Large intestine (tissue), 3 donors: ENCODE data around the gene BDP1. TPM values are rescaled to one million over a fixed set of nuclear protein-coding genes. Genes with fewer than 3 reads are reported as not detected.
"Not testable (repeated sequence)": the region's sequence is repeated elsewhere in the genome, so short reads cannot be mapped to it uniquely, and the experiment has no call there.

Source experiments
- DNase-seq, 2 donors: peaks; one replicate each; pipeline versions ENCODE4 v3.0.0 to v3.0.0-alpha.2; 2013
- H3K27ac ChIP-seq: one replicate; pipeline ENCODE4 v1.5.1; 2013; ENCODE audit warnings: low read length
- H3K27me3 ChIP-seq: 2 replicates; pipeline ENCODE4 v1.6.1; 2013; ENCODE audit warnings: low read length; ENCODE audit not compliant: control insufficient read depth, insufficient read depth
- H3K36me3 ChIP-seq: 2 replicates; pipeline ENCODE4 v1.6.1; 2013; ENCODE audit warnings: low read length; ENCODE audit not compliant: control insufficient read depth, insufficient read depth
- H3K4me1 ChIP-seq: one replicate; pipeline ENCODE4 v1.6.1; 2013; ENCODE audit warnings: low read length; ENCODE audit not compliant: control insufficient read depth, insufficient read depth
- H3K4me3 ChIP-seq: one replicate; pipeline ENCODE4 v1.5.1; 2013; ENCODE audit warnings: low read length
- H3K9me3 ChIP-seq: one replicate; pipeline ENCODE4 v1.6.1; 2013; ENCODE audit warnings: mild to moderate bottlenecking, low read depth, low read length, moderate library complexity; ENCODE audit not compliant: control insufficient read depth
- WGBS: methylation state at CpG from one replicate; pipeline ENCODE4 v1.1.5; 2013; ENCODE audit warnings: low lambda C conversion rate; ENCODE audit not compliant: insufficient coverage; 5-methylcytosine and 5-hydroxymethylcytosine counted together
- polyA plus RNA-seq: library from polyadenylated mRNA; unstranded; fragments of 120-200 nt; gene quantifications from one replicate; pipeline ENCODE4 v1.2.1, GENCODE V29; 2013

The BDP1 gene
- polyA plus RNA-seq, 1 donor = 23.2 TPM

GRCh38 chr5:71434825-71435224 is 20.6 kb upstream of the BDP1 start:
- H3K27me3 ChIP-seq, H3K36me3 ChIP-seq, H3K4me3 ChIP-seq, H3K27ac ChIP-seq, H3K9me3 ChIP-seq, DNase-seq, H3K4me1 ChIP-seq: not testable (repeated sequence)
- WGBS = no CpG with 5 or more reads among the region's 3 CpGs

DNA sequence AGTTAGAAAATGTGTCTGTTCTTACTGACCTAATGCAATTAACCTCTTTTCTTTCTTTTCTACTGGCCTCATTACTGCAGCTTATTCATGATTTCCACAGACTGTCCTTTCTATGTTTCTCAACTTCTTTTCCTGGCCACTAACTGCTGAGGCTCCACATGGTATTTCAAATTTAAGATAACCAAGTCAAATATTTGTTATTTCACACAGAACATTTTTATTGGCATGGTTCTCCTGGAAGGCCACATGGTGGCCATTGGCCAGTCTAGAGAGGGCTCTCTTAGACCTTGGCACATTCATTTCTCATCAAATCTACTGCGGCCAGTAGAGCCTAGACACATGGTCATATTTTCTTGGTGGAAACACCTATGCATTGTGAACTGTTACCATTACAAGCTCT is 13.9 kb upstream of the BDP1 start:
- H3K4me1 ChIP-seq = not testable (repeated sequence)

DNA sequence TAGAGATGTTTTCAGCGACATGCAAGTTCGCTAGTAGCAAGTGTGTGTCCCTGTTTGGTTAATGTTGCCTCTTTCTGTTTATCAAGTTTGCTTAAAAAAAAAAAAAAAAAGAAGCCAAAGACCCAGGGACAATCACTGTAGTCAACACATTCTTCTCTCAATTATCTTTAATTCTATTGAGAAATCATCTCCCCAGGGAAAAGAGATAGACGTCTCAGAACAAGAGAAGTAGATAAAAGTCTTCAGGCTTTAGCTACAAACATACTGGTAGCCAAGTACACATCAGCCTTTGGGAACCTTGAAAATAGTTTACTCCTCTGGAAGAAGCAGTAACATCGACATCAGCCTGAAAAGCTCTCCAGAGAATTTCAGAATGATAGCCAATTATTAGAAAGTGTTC is 11.6 kb upstream of the BDP1 start:
- not testable (repeated sequence) for DNase-seq, H3K4me1 ChIP-seq, H3K36me3 ChIP-seq, H3K4me3 ChIP-seq, H3K9me3 ChIP-seq, H3K27me3 ChIP-seq, H3K27ac ChIP-seq
- WGBS = no CpG with 5 or more reads among the region's 4 CpGs

More for the DNA sequence above, 13.9 kb upstream of the BDP1 start:
- H3K36me3 ChIP-seq, H3K27me3 ChIP-seq, H3K27ac ChIP-seq, DNase-seq, H3K4me3 ChIP-seq, H3K9me3 ChIP-seq: not testable (repeated sequence)
- 100% methylated on average over 1 of the region's 1 CpG for WGBS

DNA sequence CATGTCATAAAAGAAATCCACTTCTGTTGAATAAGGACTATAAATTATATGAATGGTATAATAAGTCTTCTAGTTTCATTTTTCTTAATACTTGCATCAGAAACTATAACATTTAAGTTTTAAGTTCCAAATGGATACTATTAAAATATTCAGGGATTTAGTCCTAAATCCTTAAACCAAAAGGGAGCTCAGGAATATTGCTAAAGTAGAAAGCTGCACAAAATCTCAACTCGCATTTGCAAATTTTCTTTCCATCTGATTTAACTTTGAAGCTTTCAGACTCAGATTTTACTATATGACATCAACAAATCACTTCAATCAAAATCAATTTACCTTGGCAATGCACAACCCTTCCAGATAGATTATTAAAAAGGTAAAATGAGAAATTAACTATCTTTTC is 10.4 kb upstream of the BDP1 start:
- peak in 1 of 2 donors; percentile 3 for DNase-seq
- no CpG with 5 or more reads among the region's 1 CpG for WGBS
- H3K27ac ChIP-seq, H3K36me3 ChIP-seq, H3K4me3 ChIP-seq, H3K9me3 ChIP-seq, H3K27me3 ChIP-seq, H3K4me1 ChIP-seq: not testable (repeated sequence)

DNA sequence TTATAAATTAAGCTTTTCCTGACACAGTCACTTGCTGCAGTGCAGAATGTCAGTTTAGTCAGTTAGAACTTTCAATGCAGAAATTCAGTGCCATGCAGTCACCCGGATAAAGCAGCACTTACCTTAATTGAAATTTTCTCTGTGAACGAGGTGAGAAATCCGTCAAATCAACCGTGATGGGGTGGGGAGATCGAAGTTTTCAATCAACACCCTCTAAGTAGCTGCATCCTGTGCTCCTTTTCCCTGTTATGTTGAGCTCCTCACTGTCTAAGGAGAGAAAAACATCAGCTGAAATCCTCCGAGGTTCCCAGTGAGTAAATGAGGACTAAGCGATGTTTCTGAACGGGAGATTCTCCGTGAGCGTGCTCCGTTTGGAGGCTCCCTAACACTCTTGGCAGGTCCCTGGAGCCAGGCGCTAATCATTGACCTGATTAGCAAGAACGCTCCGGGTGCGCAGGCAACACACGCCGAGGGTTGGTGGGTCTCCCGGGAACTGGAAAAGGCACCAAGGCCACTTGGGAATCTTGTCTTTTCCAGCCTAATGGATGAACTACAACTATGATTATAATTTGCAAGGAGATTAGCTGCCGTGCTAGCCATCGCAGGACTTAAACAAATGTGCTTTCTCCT is 9.8 kb upstream of the BDP1 start:
- DNase-seq, H3K9me3 ChIP-seq, H3K4me1 ChIP-seq, H3K4me3 ChIP-seq, H3K27ac ChIP-seq, H3K36me3 ChIP-seq: not testable (repeated sequence)
- H3K27me3 ChIP-seq = peaks cover 13% of the 10 kb centered on the region
- WGBS = no CpG with 5 or more reads among the region's 20 CpGs

DNA sequence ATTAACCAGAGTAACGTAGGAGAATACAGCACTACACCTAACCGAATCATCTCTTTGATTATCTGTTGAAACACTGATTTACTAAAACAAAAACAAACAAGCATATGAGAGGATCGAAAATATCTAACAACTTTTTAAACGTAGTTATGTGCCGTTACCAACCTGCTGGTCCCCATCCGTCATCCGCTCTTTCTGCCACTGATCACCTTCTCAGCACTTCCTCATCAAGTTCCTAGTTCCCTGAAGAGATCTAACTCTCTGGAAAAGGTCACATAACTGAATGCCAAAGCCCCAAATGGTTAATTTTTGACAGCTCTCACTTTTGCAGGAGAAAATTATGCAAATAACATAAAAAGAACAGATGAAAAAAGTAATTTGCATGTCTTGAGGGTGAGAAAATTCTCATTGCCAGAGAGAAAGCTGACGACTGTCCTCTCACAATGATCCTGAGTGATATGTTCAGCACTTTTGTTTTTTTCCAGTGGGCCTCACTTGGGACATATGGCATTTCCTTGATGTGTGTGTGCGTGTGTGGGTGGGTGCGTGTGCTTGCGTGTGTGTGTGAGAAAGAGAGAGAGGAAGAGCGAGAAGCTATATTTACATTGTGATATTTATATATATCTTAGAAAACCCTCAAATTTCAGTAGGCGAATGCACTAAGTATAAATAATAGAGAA is 8.8 kb upstream of the BDP1 start:
- not testable (repeated sequence) for H3K27ac ChIP-seq, DNase-seq, H3K4me1 ChIP-seq, H3K36me3 ChIP-seq, H3K4me3 ChIP-seq, H3K9me3 ChIP-seq
- H3K27me3 ChIP-seq = peaks cover 16% of the 10 kb centered on the region
- no CpG with 5 or more reads among the region's 13 CpGs for WGBS

- peak in 1 of 2 donors; percentile 20 for DNase-seq
- H3K27ac ChIP-seq, H3K9me3 ChIP-seq, H3K36me3 ChIP-seq, H3K4me1 ChIP-seq, H3K4me3 ChIP-seq: not testable (repeated sequence)
- H3K27me3 ChIP-seq = peaks cover 19% of the 10 kb centered on the region
- WGBS = no CpG with 5 or more reads among the region's 6 CpGs
Measured at GRCh38 chr5:71447218-71447808, 8.1 kb upstream of the BDP1 start.

GRCh38 chr5:71452876-71453275 is 2.6 kb upstream of the BDP1 start:
- 80% methylated on average over 1 of the region's 2 CpGs for WGBS

DNA sequence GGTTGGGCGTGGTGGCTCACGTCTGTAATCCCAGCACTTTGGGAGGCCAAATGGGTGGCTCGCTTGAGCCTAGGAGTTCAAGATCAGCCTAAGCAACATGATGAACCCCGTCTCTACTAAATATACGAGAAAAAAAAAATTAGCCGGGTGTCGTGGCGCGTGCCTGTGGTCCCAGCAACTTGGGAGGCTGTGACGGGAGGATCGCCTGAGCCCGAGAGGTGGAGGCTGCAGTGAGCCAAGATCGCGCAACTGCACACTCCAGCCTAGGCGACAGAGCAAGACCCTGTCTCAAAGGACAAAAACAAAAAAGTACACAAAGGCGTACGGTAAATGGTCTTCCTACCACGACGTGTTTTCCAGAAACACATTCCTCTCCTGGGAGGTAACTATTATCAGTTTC is 538 bp upstream of the BDP1 start:
- H3K4me3 ChIP-seq = peak overlapping the region; percentile 97

More at GRCh38 chr5:71452876-71453275, 2.6 kb upstream of the BDP1 start:
- Histone ChIP-seq H3K4me3 (no peak overlapping the region), H3K9me3 (no peaks in the 10 kb centered on the region), H3K4me1 (peaks cover 6% of the 10 kb centered on the region), H3K27ac (no peak overlapping the region), H3K27me3 (peaks cover 11% of the 10 kb centered on the region), H3K36me3 (no peaks in the 10 kb centered on the region)
- DNase-seq = no peak

DNA sequence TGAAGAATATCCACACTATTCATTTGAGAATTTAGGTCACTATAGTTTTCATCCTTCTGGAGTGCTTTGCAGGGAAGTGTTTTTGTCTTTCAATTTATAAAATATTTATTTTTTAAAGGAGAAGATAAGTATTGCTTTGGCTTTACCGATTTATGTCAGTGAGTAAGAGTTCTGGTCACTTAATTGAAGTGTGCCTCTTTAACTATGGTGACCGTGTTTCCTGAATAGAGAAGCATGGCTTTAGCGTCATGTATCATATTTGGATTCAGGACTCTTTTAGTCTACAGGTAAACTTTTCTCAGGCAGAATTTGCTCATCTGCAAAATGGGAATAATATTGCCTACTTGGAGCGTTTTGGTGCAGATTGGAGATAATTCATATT is 902 bp downstream of the BDP1 start:
- Histone ChIP-seq H3K4me1 (peaks cover 6% of the 10 kb centered on the region), H3K36me3 (peaks cover 24% of the 10 kb centered on the region), H3K27ac (peak overlapping the region; percentile 96), H3K27me3 (peaks cover 3% of the 10 kb centered on the region), H3K9me3 (no peaks in the 10 kb centered on the region), H3K4me3 (peak overlapping the region; percentile 97)
- WGBS = no CpG with 5 or more reads among the region's 4 CpGs
- no peak for DNase-seq

More for the DNA sequence above, 538 bp upstream of the BDP1 start:
- 45% methylated on average over 4 of the region's 19 CpGs for WGBS
- Histone ChIP-seq H3K4me1 (peaks cover 6% of the 10 kb centered on the region), H3K9me3 (no peaks in the 10 kb centered on the region), H3K36me3 (peaks cover 14% of the 10 kb centered on the region), H3K27me3 (peaks cover 11% of the 10 kb centered on the region), H3K27ac (peak overlapping the region; percentile 96)
- peak in 1 of 2 donors; percentile 3 for DNase-seq
